ENCODE measurements around the gene ADARB1.

ADARB1 gene

GRCh38 chr21:45060089-45060488 lies 14.3 kb upstream of the ADARB1 start:
- no peak for DNase-seq (ENCODE audit: low spot score)
- in situ Hi-C loops (cut with MboI; ENCODE audit: low sequenced_read_pairs, unreplicated experiment) = no loop called here
- no peak for TF ChIP-seq CTCF (IDR thresholded peaks at IDR 0.05; ENCODE audit: borderline replicate concordance, control extremely low read depth, extremely low read depth, insufficient read depth, missing control alignments)

- in situ Hi-C loops (cut with MboI; ENCODE audit: low sequenced_read_pairs, unreplicated experiment) = no loop called here
- TF ChIP-seq CTCF (IDR thresholded peaks at IDR 0.05; ENCODE audit: borderline replicate concordance, control extremely low read depth, extremely low read depth, insufficient read depth, missing control alignments) = no peak
- no peak for DNase-seq (ENCODE audit: low spot score)
Measured at GRCh38 chr21:45060675-45061311, 13.6 kb upstream of the ADARB1 start.

GRCh38 chr21:45064091-45064490 lies 10.3 kb upstream of the ADARB1 start:
- in situ Hi-C loops (cut with MboI; ENCODE audit: low sequenced_read_pairs, unreplicated experiment) = no loop called here
- DNase-seq (ENCODE audit: low spot score) = no peak
- no peak for TF ChIP-seq CTCF (IDR thresholded peaks at IDR 0.05; ENCODE audit: borderline replicate concordance, control extremely low read depth, extremely low read depth, insufficient read depth, missing control alignments)

GRCh38 chr21:45064618-45065399 lies 9.6 kb upstream of the ADARB1 start:
- TF ChIP-seq CTCF (IDR thresholded peaks at IDR 0.05; ENCODE audit: borderline replicate concordance, control extremely low read depth, extremely low read depth, insufficient read depth, missing control alignments) = no peak
- no peak for DNase-seq (ENCODE audit: low spot score)
- in situ Hi-C loops (cut with MboI; ENCODE audit: low sequenced_read_pairs, unreplicated experiment) = no loop called here

- DNase-seq (ENCODE audit: low spot score) = no peak
- in situ Hi-C loops (cut with MboI; ENCODE audit: low sequenced_read_pairs, unreplicated experiment) = no loop called here
- no peak for TF ChIP-seq CTCF (IDR thresholded peaks at IDR 0.05; ENCODE audit: borderline replicate concordance, control extremely low read depth, extremely low read depth, insufficient read depth, missing control alignments)
Measured at GRCh38 chr21:45067462-45068285, 6.7 kb upstream of the ADARB1 start.

GRCh38 chr21:45069085-45069484 lies 5.3 kb upstream of the ADARB1 start:
- DNase-seq (ENCODE audit: low spot score) = no peak
- in situ Hi-C loops (cut with MboI; ENCODE audit: low sequenced_read_pairs, unreplicated experiment) = no loop called here
- no peak for TF ChIP-seq CTCF (IDR thresholded peaks at IDR 0.05; ENCODE audit: borderline replicate concordance, control extremely low read depth, extremely low read depth, insufficient read depth, missing control alignments)
